Prostate gland (tissue), 2 donors: ENCODE data around the gene NFATC4. TPM values are rescaled to one million over a fixed set of nuclear protein-coding genes. Genes with fewer than 3 reads are reported as not detected.

Experiments used
- DNase-seq: peaks from one replicate; pipeline ENCODE4 v3.0.0-alpha.2; 2019; ENCODE audit warnings: low spot score
- H3K27ac ChIP-seq, 2 donors: fragments of 200-600 bp; sonication (generic); 2 replicates each; pipeline ENCODE4 v1.5.1; 2017 to 2019
- H3K27me3 ChIP-seq: fragments of 200-600 bp; sonication (generic); replicated peaks from 2 replicates; pipeline ENCODE4 v1.5.1; 2019; ENCODE audit not compliant: insufficient read depth
- H3K36me3 ChIP-seq, 2 donors: fragments of 200-600 bp; sonication (generic); 1 replicate in 1 of 2; 2 replicates in 1 of 2; pipeline versions ENCODE4 v1.5.1 to v1.8.1; 2017 to 2019
- H3K4me1 ChIP-seq: fragments of 200-600 bp; sonication (generic); replicated peaks from 2 replicates; pipeline ENCODE4 v1.5.1; 2019
- H3K4me3 ChIP-seq, 2 donors: fragments of 200-600 bp; sonication (generic); 2 replicates each; pipeline ENCODE4 v1.5.1; 2017 to 2019
- H3K9me3 ChIP-seq: fragments of 200-600 bp; sonication (generic); 2 replicates; pipeline ENCODE4 v1.5.1; 2017
- POLR2A ChIP-seq: fragments of 450-650 bp; IDR thresholded peaks from one replicate; pipeline ENCODE4 v1.6.1; 2016; ENCODE audit warnings: antibody characterized with exemption, mild to moderate bottlenecking
- POLR2AphosphoS5 ChIP-seq: sonication (generic); formaldehyde crosslinking; IDR thresholded peaks from one replicate; pipeline ENCODE4 v1.6.1; 2017; ENCODE audit warnings: antibody characterized with exemption
- WGBS: methylation state at CpG from one replicate; pipeline ENCODE4 v1.1.5; 2018; 5-methylcytosine and 5-hydroxymethylcytosine counted together
- intact Hi-C: fragments of 100-400 bp; cut with DNase I; formaldehyde crosslinking; loops from one replicate; pipeline ENCODE4 v1.14.2; 2022
- total RNA-seq, 2 donors: library from RNA; depleted of rRNA; stranded (reverse); fragments of >200 nt; gene quantifications; one replicate each; pipeline ENCODE4 v1.1.0, GENCODE V29; 2016
- TF ChIP-seq, protein P1 (sequence below), 4 experiments: fragments of 200-600 bp in 2 of 4; fragments of 450-650 bp in 2 of 4; sonication (generic) in 2 of 4; IDR thresholded peaks; 1 replicate in 3 of 4; 2 replicates in 1 of 4; pipeline ENCODE4 v1.5.1; 2016 to 2019; ENCODE audit warnings: antibody characterized with exemption in 4 of 4, mild to moderate bottlenecking in 2 of 4, moderate library complexity in 2 of 4

NFATC4 gene
- total RNA-seq, 2 donors from 2014 or later: 6.3 to 41.1 TPM

- intact Hi-C loops: no loop called here
Measured at GRCh38 chr14:24361326-24361725, 6.7 kb upstream of the NFATC4 start.

GRCh38 chr14:24362241-24362960, 5.6 kb upstream of the NFATC4 start:
- DNase-seq: no peak
- Histone ChIP-seq H3K4me3 (no peak overlapping the region), H3K4me1 (no peaks in the 10 kb centered on the region), H3K27ac (no peak overlapping the region), H3K27me3 (no peaks in the 10 kb centered on the region), H3K9me3 (no peaks in the 10 kb centered on the region), H3K36me3 (no peaks in the 10 kb centered on the region)
- TF ChIP-seq, protein P1, sequence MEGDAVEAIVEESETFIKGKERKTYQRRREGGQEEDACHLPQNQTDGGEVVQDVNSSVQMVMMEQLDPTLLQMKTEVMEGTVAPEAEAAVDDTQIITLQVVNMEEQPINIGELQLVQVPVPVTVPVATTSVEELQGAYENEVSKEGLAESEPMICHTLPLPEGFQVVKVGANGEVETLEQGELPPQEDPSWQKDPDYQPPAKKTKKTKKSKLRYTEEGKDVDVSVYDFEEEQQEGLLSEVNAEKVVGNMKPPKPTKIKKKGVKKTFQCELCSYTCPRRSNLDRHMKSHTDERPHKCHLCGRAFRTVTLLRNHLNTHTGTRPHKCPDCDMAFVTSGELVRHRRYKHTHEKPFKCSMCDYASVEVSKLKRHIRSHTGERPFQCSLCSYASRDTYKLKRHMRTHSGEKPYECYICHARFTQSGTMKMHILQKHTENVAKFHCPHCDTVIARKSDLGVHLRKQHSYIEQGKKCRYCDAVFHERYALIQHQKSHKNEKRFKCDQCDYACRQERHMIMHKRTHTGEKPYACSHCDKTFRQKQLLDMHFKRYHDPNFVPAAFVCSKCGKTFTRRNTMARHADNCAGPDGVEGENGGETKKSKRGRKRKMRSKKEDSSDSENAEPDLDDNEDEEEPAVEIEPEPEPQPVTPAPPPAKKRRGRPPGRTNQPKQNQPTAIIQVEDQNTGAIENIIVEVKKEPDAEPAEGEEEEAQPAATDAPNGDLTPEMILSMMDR (IDR thresholded peaks at IDR 0.05): no peak
- TF ChIP-seq POLR2A (no peak), POLR2AphosphoS5 (no peak)
- 33% methylated on average over 2 of the region's 2 CpGs for WGBS
- intact Hi-C loops: no loop called here

More at GRCh38 chr14:24361326-24361725, 6.7 kb upstream of the NFATC4 start:
- 74% methylated on average over 2 of the region's 2 CpGs for WGBS
- no peak for TF ChIP-seq POLR2A
- TF ChIP-seq, protein P1 (IDR thresholded peaks at IDR 0.05): no peak
- TF ChIP-seq POLR2AphosphoS5: no peak
- H3K9me3 ChIP-seq: no peaks in the 10 kb centered on the region
- H3K27ac ChIP-seq: no peak overlapping the region
- no peaks in the 10 kb centered on the region for H3K36me3 ChIP-seq
- no peak for DNase-seq
- H3K4me1 ChIP-seq: no peaks in the 10 kb centered on the region
- H3K27me3 ChIP-seq: no peaks in the 10 kb centered on the region
- H3K4me3 ChIP-seq: no peak overlapping the region

DNA sequence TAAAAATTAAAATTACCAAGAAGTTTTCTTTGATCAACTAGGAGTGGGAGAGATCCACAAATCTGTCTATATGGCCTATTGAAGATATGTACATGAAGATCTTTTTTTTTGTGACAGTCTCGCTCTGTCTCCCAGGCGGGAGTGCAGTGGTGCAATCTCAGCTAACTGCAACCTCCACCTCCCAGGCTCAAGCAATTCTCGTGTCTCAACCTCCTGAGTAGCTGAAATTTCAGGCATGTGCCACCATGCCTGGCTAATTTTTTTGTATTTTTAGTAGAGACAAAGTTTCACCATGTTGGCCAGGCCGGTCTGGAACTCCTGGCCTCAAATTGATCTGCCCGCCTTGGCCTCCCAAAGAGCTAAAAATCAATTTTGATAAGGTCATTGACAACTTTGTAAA, 4.6 kb upstream of the NFATC4 start:
- Histone ChIP-seq H3K4me1 (no peaks in the 10 kb centered on the region), H3K27ac (no peak overlapping the region), H3K36me3 (no peaks in the 10 kb centered on the region), H3K27me3 (no peaks in the 10 kb centered on the region), H3K9me3 (no peaks in the 10 kb centered on the region), H3K4me3 (no peak overlapping the region)
- 86% methylated on average over 5 of the region's 5 CpGs for WGBS
- TF ChIP-seq, protein P1 (IDR thresholded peaks at IDR 0.05): no peak
- no peak for TF ChIP-seq POLR2AphosphoS5
- no peak for TF ChIP-seq POLR2A
- DNase-seq: no peak
- intact Hi-C loops: no loop called here

- no peaks in the 10 kb centered on the region for H3K36me3 ChIP-seq
- DNase-seq: no peak
- H3K27me3 ChIP-seq: no peaks in the 10 kb centered on the region
- peak overlapping the region; percentile 85 to 92 for H3K27ac ChIP-seq
- TF ChIP-seq POLR2AphosphoS5 (no peak), POLR2A (no peak)
- TF ChIP-seq, protein P1 (IDR thresholded peaks at IDR 0.05): no peak
- intact Hi-C loops: loop anchor here (1.0 kb wide), 1 partner anchor 66 kb away; no protein-coding TSS in a partner anchor
- H3K4me1 ChIP-seq: no peaks in the 10 kb centered on the region
- no peak overlapping the region for H3K4me3 ChIP-seq
- no peaks in the 10 kb centered on the region for H3K9me3 ChIP-seq
- 75% methylated on average over 1 of the region's 1 CpG for WGBS
Measured at GRCh38 chr14:24364841-24365240, 3.1 kb upstream of the NFATC4 start.
